ENCODE results near the gene CDK1. TPM values are rescaled to one million over a fixed set of nuclear protein-coding genes. Genes with fewer than 3 reads are reported as not detected.

CDK1 gene
- total RNA-seq, result 33.7 and 46.5 TPM in 2 replicates

GRCh38 chr10:60778214-60778970 lies at the start of gene CDK1:
Gene CDK1, plus strand, starts transcription at chr10:60778478. Its CDS starts 1,688 bp downstream, at chr10:60780166.

Other genes with a start within 250 kb of the CDK1 start
- 29.6 and 62.1 TPM in 2 replicates for gene RHOBTB1, start 165.7 kb downstream of the CDK1 start, total RNA-seq

Data from bladder microvascular endothelial cell (primary cell).